Activated naive CD4-positive, alpha-beta T cell treated with anti-CD3 and anti-CD28 coated beads, Interleukin-2, amount 50 U/mL, for 24 hours (primary cell): Measurements from ENCODE around the gene HTRA2.

Source experiments
- H3K27ac Mint-ChIP-seq: one replicate; pipeline ENCODE4 v1.8.0; 2021; ENCODE audit warnings: mild to moderate bottlenecking, mixed read lengths
- H3K27me3 Mint-ChIP-seq: one replicate; pipeline ENCODE4 v1.8.0; 2021; ENCODE audit warnings: mixed read lengths
- H3K36me3 Mint-ChIP-seq: one replicate; pipeline ENCODE4 v1.8.0; 2021; ENCODE audit warnings: mixed read lengths
- H3K4me1 Mint-ChIP-seq: one replicate; pipeline ENCODE4 v1.8.0; 2021; ENCODE audit warnings: mixed read lengths
- H3K4me3 Mint-ChIP-seq: one replicate; pipeline ENCODE4 v1.8.0; 2021; ENCODE audit warnings: mild to moderate bottlenecking, mixed read lengths
- H3K9me3 Mint-ChIP-seq: one replicate; pipeline ENCODE4 v1.8.0; 2021; ENCODE audit warnings: mixed read lengths

Gene HTRA2

GRCh38 chr2:74542978-74543377 is 13.2 kb downstream of the HTRA2 start:
- no peaks in the 10 kb centered on the region for H3K36me3 Mint-ChIP-seq
- peaks cover 18% of the 10 kb centered on the region for H3K27me3 Mint-ChIP-seq
- no peak overlapping the region for H3K4me3 Mint-ChIP-seq
- H3K9me3 Mint-ChIP-seq, result no peaks in the 10 kb centered on the region
- H3K4me1 Mint-ChIP-seq, result peaks cover under 1% of the 10 kb centered on the region
- no peak overlapping the region for H3K27ac Mint-ChIP-seq

GRCh38 chr2:74544634-74545033 is 14.9 kb downstream of the HTRA2 start:
- H3K36me3 Mint-ChIP-seq, result no peaks in the 10 kb centered on the region
- no peaks in the 10 kb centered on the region for H3K9me3 Mint-ChIP-seq
- H3K4me1 Mint-ChIP-seq, result peaks cover 7% of the 10 kb centered on the region
- H3K27ac Mint-ChIP-seq, result no peak overlapping the region
- H3K4me3 Mint-ChIP-seq, result no peak overlapping the region
- peaks cover 22% of the 10 kb centered on the region for H3K27me3 Mint-ChIP-seq

- H3K9me3 Mint-ChIP-seq, result no peaks in the 10 kb centered on the region
- peaks cover 7% of the 10 kb centered on the region for H3K4me1 Mint-ChIP-seq
- no peak overlapping the region for H3K27ac Mint-ChIP-seq
- H3K36me3 Mint-ChIP-seq, result no peaks in the 10 kb centered on the region
- peaks cover 31% of the 10 kb centered on the region for H3K27me3 Mint-ChIP-seq
- no peak overlapping the region for H3K4me3 Mint-ChIP-seq
These were observed 16.3 kb downstream of the HTRA2 start for GRCh38 chr2:74546004-74546403.

- Mint-ChIP-seq H3K9me3 (no peaks in the 10 kb centered on the region), H3K4me1 (peaks cover 7% of the 10 kb centered on the region), H3K27me3 (peaks cover 33% of the 10 kb centered on the region), H3K4me3 (peak overlapping the region; percentile 83), H3K27ac (no peak overlapping the region), H3K36me3 (no peaks in the 10 kb centered on the region)
These were observed 18.7 kb downstream of the HTRA2 start for GRCh38 chr2:74548285-74548899.

- H3K27me3 Mint-ChIP-seq, result peaks cover 33% of the 10 kb centered on the region
- H3K4me3 Mint-ChIP-seq, result peak overlapping the region; percentile 45
- H3K36me3 Mint-ChIP-seq, result no peaks in the 10 kb centered on the region
- H3K27ac Mint-ChIP-seq, result no peak overlapping the region
- H3K9me3 Mint-ChIP-seq, result no peaks in the 10 kb centered on the region
- H3K4me1 Mint-ChIP-seq, result peaks cover 7% of the 10 kb centered on the region
These were observed 19.4 kb downstream of the HTRA2 start for GRCh38 chr2:74548900-74549826.

- H3K27me3 Mint-ChIP-seq, result peaks cover 33% of the 10 kb centered on the region
- H3K36me3 Mint-ChIP-seq, result no peaks in the 10 kb centered on the region
- peak overlapping the region; percentile 56 for H3K4me3 Mint-ChIP-seq
- H3K9me3 Mint-ChIP-seq, result no peaks in the 10 kb centered on the region
- H3K4me1 Mint-ChIP-seq, result peaks cover 10% of the 10 kb centered on the region
- no peak overlapping the region for H3K27ac Mint-ChIP-seq
These were observed 20.5 kb downstream of the HTRA2 start for GRCh38 chr2:74550231-74550630.

GRCh38 chr2:74551530-74551929 is 21.8 kb downstream of the HTRA2 start:
- peaks cover 16% of the 10 kb centered on the region for H3K4me1 Mint-ChIP-seq
- H3K4me3 Mint-ChIP-seq, result no peak overlapping the region
- H3K27ac Mint-ChIP-seq, result peak overlapping the region; percentile 10
- H3K27me3 Mint-ChIP-seq, result peaks cover 33% of the 10 kb centered on the region
- H3K9me3 Mint-ChIP-seq, result no peaks in the 10 kb centered on the region
- H3K36me3 Mint-ChIP-seq, result no peaks in the 10 kb centered on the region

GRCh38 chr2:74551942-74552913 is 22.5 kb downstream of the HTRA2 start:
- no peak overlapping the region for H3K27ac Mint-ChIP-seq
- H3K27me3 Mint-ChIP-seq, result peaks cover 31% of the 10 kb centered on the region
- no peaks in the 10 kb centered on the region for H3K9me3 Mint-ChIP-seq
- H3K4me3 Mint-ChIP-seq, result peak overlapping the region; percentile 55
- peaks cover 16% of the 10 kb centered on the region for H3K4me1 Mint-ChIP-seq
- no peaks in the 10 kb centered on the region for H3K36me3 Mint-ChIP-seq

GRCh38 chr2:74552914-74553811 is 23.4 kb downstream of the HTRA2 start:
- Mint-ChIP-seq H3K27ac (peak overlapping the region; percentile 43), H3K27me3 (peaks cover 23% of the 10 kb centered on the region), H3K4me3 (peak overlapping the region; percentile 67), H3K4me1 (peaks cover 13% of the 10 kb centered on the region), H3K9me3 (no peaks in the 10 kb centered on the region), H3K36me3 (no peaks in the 10 kb centered on the region)

GRCh38 chr2:74553892-74554819 is 24.4 kb downstream of the HTRA2 start, which contains the start of the genes DOK1 and LOXL3:
TSS of gene DOK1 (plus strand) at chr2:74554720. CDS start at chr2:74554755, 35 bp downstream.
TSS of gene LOXL3 (minus strand) at chr2:74553942. CDS start at chr2:74552634, 1,308 bp downstream.
- peak within 1 kb of the TSS; percentile 95 for H3K4me3 Mint-ChIP-seq
- no peaks in the 10 kb centered on the region for H3K9me3 Mint-ChIP-seq
- peaks cover 9% of the 10 kb centered on the region for H3K4me1 Mint-ChIP-seq
- peak within 1 kb of the TSS; percentile 88 for H3K27ac Mint-ChIP-seq
- no peaks in the 10 kb centered on the region for H3K36me3 Mint-ChIP-seq
- peaks cover 19% of the 10 kb centered on the region for H3K27me3 Mint-ChIP-seq

GRCh38 chr2:74554820-74555531 is 25.2 kb downstream of the HTRA2 start:
- no peaks in the 10 kb centered on the region for H3K9me3 Mint-ChIP-seq
- peak overlapping the region; percentile 88 for H3K27ac Mint-ChIP-seq
- peaks cover 14% of the 10 kb centered on the region for H3K27me3 Mint-ChIP-seq
- no peaks in the 10 kb centered on the region for H3K36me3 Mint-ChIP-seq
- peaks cover 9% of the 10 kb centered on the region for H3K4me1 Mint-ChIP-seq
- H3K4me3 Mint-ChIP-seq, result peak overlapping the region; percentile 95

GRCh38 chr2:74555610-74556103 is 25.9 kb downstream of the HTRA2 start:
- peak overlapping the region; percentile 95 for H3K4me3 Mint-ChIP-seq
- H3K27ac Mint-ChIP-seq, result peak overlapping the region; percentile 88
- H3K4me1 Mint-ChIP-seq, result peaks cover 9% of the 10 kb centered on the region
- H3K27me3 Mint-ChIP-seq, result peaks cover 9% of the 10 kb centered on the region
- no peaks in the 10 kb centered on the region for H3K36me3 Mint-ChIP-seq
- H3K9me3 Mint-ChIP-seq, result no peaks in the 10 kb centered on the region

GRCh38 chr2:74556159-74556558 is 26.4 kb downstream of the HTRA2 start:
- peaks cover 8% of the 10 kb centered on the region for H3K27me3 Mint-ChIP-seq
- peak overlapping the region; percentile 84 for H3K27ac Mint-ChIP-seq
- H3K9me3 Mint-ChIP-seq, result no peaks in the 10 kb centered on the region
- H3K36me3 Mint-ChIP-seq, result no peaks in the 10 kb centered on the region
- H3K4me1 Mint-ChIP-seq, result peaks cover 9% of the 10 kb centered on the region
- peak overlapping the region; percentile 58 for H3K4me3 Mint-ChIP-seq
